HCT116 (cell line): Measurements from ENCODE around the gene WNT2. TPM values are rescaled to one million over a fixed set of nuclear protein-coding genes. Genes with fewer than 3 reads are reported as not detected.

Source experiments
- ATAC-seq: fragments of 200-7000 bp; cut with Tn5 transposase; 2 replicates; pipeline ENCODE4 v1.9.1; 2020; ENCODE audit warnings: mild to moderate bottlenecking, moderate library complexity
- BruUV-seq: library from RNA; stranded (reverse); fragments of 400-500 nt; replicated peaks from 2 replicates; lab custom pipeline; 2021; lab: Mats Ljungman, UMichigan
- CTCF ChIA-PET: fragments of 300-600 bp; sonication (Branson Sonifier 250); formaldehyde crosslinking; loops from one replicate; lab custom pipeline; 2021; ENCODE audit warnings: antibody characterized with exemption; lab: Charles Lee
- POLR2A ChIA-PET: fragments of 300-600, 350-600 bp; sonication (Branson Sonifier 250); formaldehyde crosslinking; loops from one replicate; lab custom pipeline; 2021; ENCODE audit warnings: antibody characterized with exemption; lab: Charles Lee
- RAD21 ChIA-PET, 2 experiments: fragments of 300-600 bp; sonication (Branson Sonifier 250); formaldehyde crosslinking; loops; one replicate each; lab custom pipeline; 2023; ENCODE audit warnings: low total read pairs in 2 of 2; ENCODE audit not compliant: uncharacterized antibody in 2 of 2, unreplicated experiment in 2 of 2, low non-redundant PET in 1 of 2; lab: Charles Lee
- DNase-seq: peaks from one replicate; pipeline ENCODE4 v3.0.0-alpha.2; 2010; ENCODE audit warnings: low read depth, low spot score
- H2AFZ ChIP-seq: fragments of 200-600 bp; shearing (Covaris generic), sonication (generic); 2 replicates; pipeline ENCODE4 v1.6.1; 2017; ENCODE audit warnings: low read depth, mixed run types, mixed read lengths, antibody characterized with exemption, low read length; ENCODE audit not compliant: poor library complexity, severe bottlenecking
- H3K27ac ChIP-seq: 2 replicates; pipeline ENCODE4 v1.5.1; 2012; ENCODE audit warnings: low read depth, low read length
- H3K27me3 ChIP-seq: fragments of 200-600 bp; sonication (generic); 2 replicates; pipeline ENCODE4 v1.6.1; 2016; ENCODE audit warnings: mixed run types, low read length, mixed read lengths; ENCODE audit not compliant: insufficient read depth
- H3K36me3 ChIP-seq, 2 experiments: fragments of 200-500 bp in 1 of 2; fragments of 200-600 bp in 1 of 2; sonication (Bioruptor generic) in 1 of 2; sonication (generic) in 1 of 2; 2 replicates each; pipeline versions ENCODE4 v1.5.1 to v1.6.1; 2014 to 2016; ENCODE audit warnings: low read length in 2 of 2, inconsistent platforms in 1 of 2, mixed read lengths in 1 of 2, mixed run types in 1 of 2; ENCODE audit not compliant: insufficient read depth in 2 of 2, control insufficient read depth in 1 of 2
- H3K4me1 ChIP-seq, 2 experiments: fragments of 200-600 bp in 1 of 2; sonication (generic) in 1 of 2; 2 replicates each; pipeline versions ENCODE4 v1.5.1 to v1.6.1; 2012 to 2017; ENCODE audit warnings: low read length in 2 of 2, inconsistent platforms in 1 of 2, mild to moderate bottlenecking in 1 of 2, mixed read lengths in 1 of 2, mixed run types in 1 of 2, moderate library complexity in 1 of 2; ENCODE audit not compliant: insufficient read depth in 2 of 2, control insufficient read depth in 1 of 2
- H3K4me2 ChIP-seq: fragments of 200-600 bp; sonication (generic); 2 replicates; pipeline ENCODE4 v1.6.1; 2017; ENCODE audit warnings: mixed run types, low read length, mixed read lengths
- H3K4me3 ChIP-seq, 2 experiments: fragments of 200-600 bp in 1 of 2; sonication (generic) in 1 of 2; replicated peaks in 1 of 2; 2 replicates each; pipeline ENCODE4 v1.5.1; 2011 to 2016; ENCODE audit warnings: low read length in 2 of 2, control low read depth in 1 of 2, low read depth in 1 of 2, mild to moderate bottlenecking in 1 of 2, mixed read lengths in 1 of 2, mixed run types in 1 of 2
- H3K79me2 ChIP-seq: fragments of 200-600 bp; sonication (generic); 2 replicates; pipeline ENCODE4 v1.6.1; 2017; ENCODE audit warnings: mild to moderate bottlenecking, mixed run types, low read length, moderate library complexity, mixed read lengths; ENCODE audit not compliant: insufficient read depth
- H3K9ac ChIP-seq: fragments of 200-600 bp; sonication (generic); 2 replicates; pipeline ENCODE4 v1.6.1; 2016; ENCODE audit warnings: low read length, mixed read lengths
- H3K9me2 ChIP-seq: fragments of 200-600 bp; sonication (generic), shearing (Covaris generic); 2 replicates; pipeline ENCODE4 v1.6.1; 2017; ENCODE audit warnings: mixed run types, mild to moderate bottlenecking, moderate library complexity; ENCODE audit not compliant: insufficient read depth
- H3K9me3 ChIP-seq, 2 experiments: fragments of 200-500 bp in 1 of 2; fragments of 200-600 bp in 1 of 2; sonication (Bioruptor generic) in 1 of 2; sonication (generic) in 1 of 2; 2 replicates each; pipeline ENCODE4 v1.6.1; 2014 to 2017; ENCODE audit warnings: low read length in 2 of 2, mixed read lengths in 2 of 2, inconsistent platforms in 1 of 2, low read depth in 1 of 2, mild to moderate bottlenecking in 1 of 2, mixed run types in 1 of 2, moderate library complexity in 1 of 2; ENCODE audit not compliant: control insufficient read depth in 1 of 2, insufficient read depth in 1 of 2
- H4K20me1 ChIP-seq: fragments of 200-600 bp; sonication (generic), shearing (Covaris generic); 2 replicates; pipeline ENCODE4 v1.6.1; 2017; ENCODE audit warnings: mixed run types, mild to moderate bottlenecking, moderate library complexity; ENCODE audit not compliant: insufficient read depth
- CBX3 ChIP-seq: IDR thresholded peaks from 2 replicates; pipeline ENCODE4 v1.6.1; 2012; ENCODE audit warnings: low read depth
- CEBPB ChIP-seq: IDR thresholded peaks from 2 replicates; pipeline ENCODE4 v1.6.1; 2012; ENCODE audit warnings: low read depth
- CTCF ChIP-seq, 3 experiments: fragments of 200-600 bp in 1 of 3; sonication (generic) in 1 of 3; IDR thresholded peaks in 2 of 3; conservative IDR thresholded peaks in 1 of 3; 2 replicates each; pipeline ENCODE4 v1.5.1; 2012 to 2017; ENCODE audit warnings: low read depth in 2 of 3, low read length in 2 of 3, antibody characterized with exemption in 1 of 3, borderline replicate concordance in 1 of 3, control low read depth in 1 of 3, mild to moderate bottlenecking in 1 of 3, mixed read lengths in 1 of 3, mixed run types in 1 of 3, moderate library complexity in 1 of 3; ENCODE audit not compliant: insufficient read depth in 1 of 3
- EGR1 ChIP-seq: IDR thresholded peaks from 2 replicates; pipeline ENCODE4 v1.6.1; 2012; ENCODE audit warnings: low read depth
- ELF1 ChIP-seq: IDR thresholded peaks from 2 replicates; pipeline ENCODE4 v1.6.1; 2012; ENCODE audit warnings: low read depth, borderline replicate concordance
- EZH2 ChIP-seq: fragments of 200-600 bp; sonication (generic); IDR thresholded peaks from 2 replicates; pipeline ENCODE4 v1.6.1; 2017; ENCODE audit warnings: antibody characterized with exemption, mixed run types
- EZH2phosphoT487 ChIP-seq: fragments of 200-600 bp; IDR thresholded peaks from 2 replicates; pipeline ENCODE4 v1.6.1; 2018; ENCODE audit warnings: antibody characterized with exemption, borderline replicate concordance
- FOSL1 ChIP-seq: IDR thresholded peaks from 2 replicates; pipeline ENCODE4 v1.6.1; 2012; ENCODE audit warnings: low read depth
- JUND ChIP-seq: IDR thresholded peaks from 2 replicates; pipeline ENCODE4 v1.6.1; 2012
- POLR2A ChIP-seq: IDR thresholded peaks from 2 replicates; pipeline ENCODE4 v1.7.0; 2011; ENCODE audit warnings: borderline replicate concordance; ENCODE audit not compliant: insufficient read depth, insufficient read length; ENCODE audit errors: extremely low read depth
- POLR2AphosphoS5 ChIP-seq: IDR thresholded peaks from 2 replicates; pipeline ENCODE4 v1.6.1; 2011; ENCODE audit warnings: mild to moderate bottlenecking, low read depth, low read length, moderate library complexity
- RAD21 ChIP-seq: IDR thresholded peaks from 2 replicates; pipeline ENCODE4 v1.6.1; 2012; ENCODE audit warnings: low read depth, mild to moderate bottlenecking
- REST ChIP-seq: IDR thresholded peaks from 2 replicates; pipeline ENCODE4 v1.6.1; 2012; ENCODE audit warnings: low read depth
- SIN3A ChIP-seq: IDR thresholded peaks from 2 replicates; pipeline ENCODE4 v1.6.1; 2012; ENCODE audit warnings: low read depth
- SRF ChIP-seq: IDR thresholded peaks from 2 replicates; pipeline ENCODE4 v1.6.1; 2012; ENCODE audit warnings: low read depth
- TCF7L2 ChIP-seq: IDR thresholded peaks from 2 replicates; pipeline ENCODE4 v1.7.0; 2011; ENCODE audit warnings: borderline replicate concordance, inconsistent platforms; ENCODE audit not compliant: insufficient read depth, insufficient read length; ENCODE audit errors: extremely low read depth
- YY1 ChIP-seq: IDR thresholded peaks from 2 replicates; pipeline ENCODE4 v1.6.1; 2011; ENCODE audit warnings: low read length, low read depth, moderate library complexity, mild to moderate bottlenecking; ENCODE audit not compliant: insufficient replicate concordance; ENCODE audit errors: extremely low read depth
- ZBTB33 ChIP-seq: IDR thresholded peaks from 2 replicates; pipeline ENCODE4 v1.6.1; 2011; ENCODE audit warnings: mild to moderate bottlenecking, low read length, moderate library complexity; ENCODE audit not compliant: insufficient replicate concordance; ENCODE audit errors: extremely low read depth
- ZFX ChIP-seq: fragments of 450-650 bp; IDR thresholded peaks from 2 replicates; pipeline ENCODE4 v1.6.1; 2017
- intact Hi-C: fragments of 100-400 bp; cut with micrococcal nuclease; formaldehyde crosslinking; loops from 2 replicates; pipeline ENCODE4 v1.10.0; 2022
- total RNA-seq: library from RNA; stranded (reverse); gene quantifications from one replicate; pipeline ENCODE4 v1.2.1, GENCODE V29; 2021; ENCODE audit not compliant: unreplicated experiment

The WNT2 gene
- total RNA-seq, 1 experiment from 2014 or later: 0.12 TPM

- Histone ChIP-seq H3K79me2 (no peaks in the 10 kb centered on the region), H3K4me3 (no peak overlapping the region), H3K4me1 (peaks cover 0 to 8% of the 10 kb centered on the region in 2 experiments; a peak in 1 of 4 replicates), H2AFZ (no peak overlapping the region), H3K9me2 (0 out of 2 replicates have a peak, but pooled peaks cover 4% of the 10 kb centered on the region), H3K27ac (no peak overlapping the region), H3K27me3 (no peaks in the 10 kb centered on the region), H3K4me2 (no peak overlapping the region), H3K9me3 (no peaks in the 10 kb centered on the region), H3K36me3 (no peaks in the 10 kb centered on the region), H3K9ac (no peak overlapping the region), H4K20me1 (no peaks in the 10 kb centered on the region)
- ChIA-PET CTCF (no interaction called here), RAD21 (no interaction called here), POLR2A (no interaction called here)
- BruUV-seq: no TSS peak
- no peak for TF ChIP-seq POLR2AphosphoS5
- no peak for TF ChIP-seq TCF7L2
- no peak for TF ChIP-seq CBX3
- TF ChIP-seq SIN3A: no peak
- no peak for TF ChIP-seq ELF1
- TF ChIP-seq POLR2A: no peak
- no peak for TF ChIP-seq CEBPB
- TF ChIP-seq FOSL1: no peak
- no peak for TF ChIP-seq REST
- no peak for TF ChIP-seq ZFX
- TF ChIP-seq ZBTB33: no peak
- no peak for TF ChIP-seq CTCF (IDR thresholded peaks at IDR 0.05 in 2 of 3, conservative IDR thresholded peaks at IDR 0.05 in 1 of 3; ENCODE audit: borderline replicate concordance in 1 of 3, insufficient read depth in 1 of 3, low read depth in 2 of 3, low read length in 2 of 3)
- TF ChIP-seq EGR1: no peak
- TF ChIP-seq RAD21: no peak
- no peak for TF ChIP-seq EZH2phosphoT487
- TF ChIP-seq SRF: no peak
- TF ChIP-seq JUND: no peak
- TF ChIP-seq EZH2: no peak
- no peak for TF ChIP-seq YY1
- ATAC-seq: no peak
- intact Hi-C loops: no loop called here
- no peak for DNase-seq
Measured at GRCh38 chr7:117271566-117271965, 51.3 kb downstream of the WNT2 start.
